Activated T-cell treated with anti-CD3 and anti-CD28 coated beads, Interleukin-2, amount 50 U/mL, for 72 hours (primary cell): ENCODE measurements around the gene MLX. TPM values are rescaled to one million over a fixed set of nuclear protein-coding genes. Genes with fewer than 3 reads are reported as not detected.
"Not testable (repeated sequence)": the region's sequence is repeated elsewhere in the genome, so short reads cannot be mapped to it uniquely, and the experiment has no call there.

Source experiments
- ATAC-seq, 2 donors: fragments of 150-1000 bp; cut with Tn5 transposase; replicated peaks in 1 of 2; 2 replicates each; pipeline ENCODE4 v1.10.0; 2021; ENCODE audit warnings: moderate library complexity in 2 of 2, mild to moderate bottlenecking in 1 of 2
- DNase-seq, 2 donors: peaks; one replicate each; pipeline ENCODE4 v3.0.0; 2021 to 2022; ENCODE audit warnings: mixed read lengths in 1 of 2
- H3K27ac Mint-ChIP-seq: one replicate; pipeline ENCODE4 v1.8.0; 2022; ENCODE audit warnings: mild to moderate bottlenecking, moderate library complexity, mixed read lengths
- H3K27me3 Mint-ChIP-seq: one replicate; pipeline ENCODE4 v1.8.0; 2022; ENCODE audit warnings: low read depth, mixed read lengths
- H3K36me3 Mint-ChIP-seq, 2 donors: one replicate each; pipeline ENCODE4 v1.8.0; 2022; ENCODE audit warnings: mixed read lengths in 2 of 2, mild to moderate bottlenecking in 1 of 2; ENCODE audit not compliant: insufficient read depth in 2 of 2
- H3K4me1 Mint-ChIP-seq: one replicate; pipeline ENCODE4 v1.8.0; 2022; ENCODE audit warnings: low read depth, mixed read lengths
- H3K4me3 Mint-ChIP-seq, 2 donors: one replicate each; pipeline ENCODE4 v1.8.0; 2022; ENCODE audit warnings: mild to moderate bottlenecking in 2 of 2, mixed read lengths in 2 of 2, moderate library complexity in 2 of 2
- H3K9me3 Mint-ChIP-seq, 2 donors: one replicate each; pipeline ENCODE4 v1.8.0; 2022; ENCODE audit warnings: mixed read lengths in 2 of 2
- total RNA-seq, 2 donors: library from RNA; stranded (reverse); gene quantifications; one replicate each; pipeline ENCODE4 v1.2.3, GENCODE V29; 2022

The MLX gene
- total RNA-seq, 2 donors from 2014 or later: 38.8 to 41.2 TPM

- H3K4me3 Mint-ChIP-seq: no peak overlapping the region
- no peak for DNase-seq
Observed at GRCh38 chr17:42584880-42585279, 18.0 kb downstream of the MLX start.

GRCh38 chr17:42585353-42585752 lies 18.5 kb downstream of the MLX start:
- Mint-ChIP-seq H3K27me3 (no peaks in the 10 kb centered on the region), H3K36me3 (peaks cover 9 to 15% of the 10 kb centered on the region in 2 donors), H3K4me3 (no peak overlapping the region), H3K27ac (no peak overlapping the region), H3K4me1 (no peaks in the 10 kb centered on the region), H3K9me3 (no peaks in the 10 kb centered on the region)
- ATAC-seq: no peak
- DNase-seq: no peak

More at GRCh38 chr17:42584880-42585279, 18.0 kb downstream of the MLX start:
- H3K36me3 Mint-ChIP-seq: peaks cover 9 to 15% of the 10 kb centered on the region in 2 donors
- no peak overlapping the region for H3K27ac Mint-ChIP-seq
- no peak for ATAC-seq
- H3K4me1 Mint-ChIP-seq: peaks cover under 1% of the 10 kb centered on the region
- no peaks in the 10 kb centered on the region for H3K27me3 Mint-ChIP-seq
- H3K9me3 Mint-ChIP-seq: no peaks in the 10 kb centered on the region

- Mint-ChIP-seq H3K27me3 (no peaks in the 10 kb centered on the region), H3K27ac (peak overlapping the region; percentile 47), H3K4me3 (no peak overlapping the region), H3K9me3 (no peaks in the 10 kb centered on the region), H3K4me1 (no peaks in the 10 kb centered on the region), H3K36me3 (peaks cover 11 to 15% of the 10 kb centered on the region in 2 donors)
- ATAC-seq: no peak
- DNase-seq: no peak
Observed at GRCh38 chr17:42586514-42587230, 19.8 kb downstream of the MLX start.

GRCh38 chr17:42590886-42591285 lies 24.0 kb downstream of the MLX start:
- Mint-ChIP-seq H3K4me3 (no peak overlapping the region), H3K4me1 (no peaks in the 10 kb centered on the region), H3K9me3 (no peaks in the 10 kb centered on the region), H3K27me3 (no peaks in the 10 kb centered on the region), H3K36me3 (peaks cover 6 to 16% of the 10 kb centered on the region in 2 donors), H3K27ac (no peak overlapping the region)
- ATAC-seq: no peak
- no peak for DNase-seq

- no peak overlapping the region for H3K4me3 Mint-ChIP-seq
- peaks cover 8 to 17% of the 10 kb centered on the region in 2 donors for H3K36me3 Mint-ChIP-seq
- H3K9me3 Mint-ChIP-seq: no peaks in the 10 kb centered on the region
- H3K27ac Mint-ChIP-seq: no peak overlapping the region
- ATAC-seq: no peak
- DNase-seq: no peak
- H3K4me1 Mint-ChIP-seq: no peaks in the 10 kb centered on the region
- no peaks in the 10 kb centered on the region for H3K27me3 Mint-ChIP-seq
Observed at GRCh38 chr17:42591411-42591810, 24.5 kb downstream of the MLX start.

- no peak for DNase-seq
- no peaks in the 10 kb centered on the region for H3K9me3 Mint-ChIP-seq
- H3K4me3 Mint-ChIP-seq: no peak overlapping the region
- ATAC-seq: no peak
- H3K4me1 Mint-ChIP-seq: peaks cover 14% of the 10 kb centered on the region
- H3K27ac Mint-ChIP-seq: peak overlapping the region; percentile 4
- no peaks in the 10 kb centered on the region for H3K27me3 Mint-ChIP-seq
- peaks cover 4 to 7% of the 10 kb centered on the region in 2 donors for H3K36me3 Mint-ChIP-seq
Observed at GRCh38 chr17:42596386-42596785, 29.5 kb downstream of the MLX start.

GRCh38 chr17:42598905-42599304 lies 32.0 kb downstream of the MLX start:
- no peaks in the 10 kb centered on the region for H3K27me3 Mint-ChIP-seq
- peak overlapping the region; percentile 21 for H3K27ac Mint-ChIP-seq
- peaks cover 4 to 10% of the 10 kb centered on the region in 2 donors for H3K36me3 Mint-ChIP-seq

GRCh38 chr17:42603318-42603717 lies 36.4 kb downstream of the MLX start:
- Mint-ChIP-seq H3K36me3 (peaks cover 2 to 6% of the 10 kb centered on the region in 2 donors), H3K4me1 (peaks cover 69% of the 10 kb centered on the region)

More at GRCh38 chr17:42598905-42599304, 32.0 kb downstream of the MLX start:
- ATAC-seq (no peak), DNase-seq (no peak)
- Mint-ChIP-seq H3K4me1 (peaks cover 25% of the 10 kb centered on the region), H3K4me3 (no peak overlapping the region), H3K9me3 (no peaks in the 10 kb centered on the region)

GRCh38 chr17:42607769-42608168 lies 40.9 kb downstream of the MLX start:
- no peak for ATAC-seq
- Mint-ChIP-seq H3K9me3 (no peaks in the 10 kb centered on the region), H3K36me3 (peaks cover 5 to 11% of the 10 kb centered on the region in 2 donors), H3K4me3 (peak overlapping the region; percentile 98 to 100), H3K27me3 (no peaks in the 10 kb centered on the region), H3K27ac (no peak overlapping the region), H3K4me1 (peaks cover 58% of the 10 kb centered on the region)
- no peak for DNase-seq

More at GRCh38 chr17:42603318-42603717, 36.4 kb downstream of the MLX start:
- Mint-ChIP-seq H3K4me3 (no peak overlapping the region), H3K9me3 (no peaks in the 10 kb centered on the region), H3K27me3 (no peaks in the 10 kb centered on the region), H3K27ac (no peak overlapping the region)
- no peak for DNase-seq
- no peak for ATAC-seq

- H3K36me3 Mint-ChIP-seq: peaks cover 5 to 8% of the 10 kb centered on the region in 2 donors
- H3K4me3 Mint-ChIP-seq: peak overlapping the region; percentile 98 to 100
- peaks cover 51% of the 10 kb centered on the region for H3K4me1 Mint-ChIP-seq
- H3K9me3 Mint-ChIP-seq: no peaks in the 10 kb centered on the region
- H3K27ac Mint-ChIP-seq: peak overlapping the region; percentile 94
- no peaks in the 10 kb centered on the region for H3K27me3 Mint-ChIP-seq
- DNase-seq: peak in 1 of 2 donors; percentile 21
- ATAC-seq: peak; percentile 63 to 65
Observed at GRCh38 chr17:42608305-42609181, 41.6 kb downstream of the MLX start.

- Mint-ChIP-seq H3K4me3 (peak within 1 kb of the TSS; percentile 98 to 100), H3K9me3 (no peaks in the 10 kb centered on the region), H3K27me3 (no peaks in the 10 kb centered on the region), H3K4me1 (peaks cover 44% of the 10 kb centered on the region), H3K36me3 (peaks cover 5 to 11% of the 10 kb centered on the region in 2 donors), H3K27ac (peak within 1 kb of the TSS; percentile 94)
- peak; percentile 99 to 100 for DNase-seq
- peak; percentile 93 to 94 for ATAC-seq
Observed at GRCh38 chr17:42609182-42609813, 42.4 kb downstream of the MLX start, which contains the start of the genes RETREG3 and TUBG1. Gene RETREG3 (minus strand): TSS chr17:42609374. CDS start chr17:42609324, 50 bp downstream. Gene TUBG1 (plus strand): TSS chr17:42609683. CDS start chr17:42609738, 55 bp downstream.

GRCh38 chr17:42609814-42610801 lies 43.2 kb downstream of the MLX start:
- peak in 1 of 2 donors; percentile 27 for DNase-seq
- peaks cover 36% of the 10 kb centered on the region for H3K4me1 Mint-ChIP-seq
- peaks cover 5 to 17% of the 10 kb centered on the region in 2 donors for H3K36me3 Mint-ChIP-seq
- not testable (repeated sequence) for H3K27me3 Mint-ChIP-seq, H3K9me3 Mint-ChIP-seq
- ATAC-seq: peak; percentile 0 to 10
- H3K27ac Mint-ChIP-seq: peak overlapping the region; percentile 69
- H3K4me3 Mint-ChIP-seq: peak overlapping the region; percentile 98 to 100
